ENCODE measurements around the gene SRD5A3. TPM values are rescaled to one million over a fixed set of nuclear protein-coding genes. Genes with fewer than 3 reads are reported as not detected.

Gene SRD5A3
- total and polyA plus RNA-seq, 10 of the 15 experiments (the other 5 are each of a cell fraction or from before 2014, with no cell fraction given) = 1.6 to 20.4 (median 6.1) TPM

- TF ChIP-seq CUX1 (IDR thresholded peaks at IDR 0.05; ENCODE audit: insufficient replicate concordance, low read depth, low read length) (peak; percentile 31), SMAD1 (IDR thresholded peaks at IDR 0.05; ENCODE audit: low read depth, partially characterized antibody) (no peak), SMARCA5 (IDR thresholded peaks at IDR 0.05) (peak; percentile 46; the same call in 1 of the 2 replicates), MAX (IDR thresholded peaks at IDR 0.05; ENCODE audit: low read depth, low read length) (no peak), STAT1 (conservative IDR thresholded peaks at IDR 0.05) (no peak), KLF5 (IDR thresholded peaks at IDR 0.05; ENCODE audit: partially characterized antibody) (peak; percentile 24), SMC3 (IDR thresholded peaks at IDR 0.05; ENCODE audit: borderline replicate concordance, low read length) (peak; percentile 60; the same call in 1 of the 2 replicates), MTA3 (IDR thresholded peaks at IDR 0.05; ENCODE audit: borderline replicate concordance, low read length) (no peak), DPF2 (IDR thresholded peaks at IDR 0.05) (0 out of 2 replicates have a peak, but pooled peaks have one; percentile 18), EGR1 (IDR thresholded peaks at IDR 0.05; ENCODE audit: borderline replicate concordance in 1 of 2, low read depth in 2 of 2, low read length in 2 of 2) (no peak), ZNF622 (IDR thresholded peaks at IDR 0.05) (no peak), EP300 (IDR thresholded peaks at IDR 0.05; ENCODE audit: borderline replicate concordance in 1 of 2, control insufficient read depth in 1 of 2, low read depth in 2 of 2, low read length in 2 of 2) (no peak), YBX1 (IDR thresholded peaks at IDR 0.05) (no peak), RUNX3 (IDR thresholded peaks at IDR 0.05; ENCODE audit: low read length) (peak; percentile 35; the same call in 1 of the 2 replicates), YY1 (IDR thresholded peaks at IDR 0.05; ENCODE audit: low read depth, low read length) (peak; percentile 88)
- TF ChIP-seq, protein P1, sequence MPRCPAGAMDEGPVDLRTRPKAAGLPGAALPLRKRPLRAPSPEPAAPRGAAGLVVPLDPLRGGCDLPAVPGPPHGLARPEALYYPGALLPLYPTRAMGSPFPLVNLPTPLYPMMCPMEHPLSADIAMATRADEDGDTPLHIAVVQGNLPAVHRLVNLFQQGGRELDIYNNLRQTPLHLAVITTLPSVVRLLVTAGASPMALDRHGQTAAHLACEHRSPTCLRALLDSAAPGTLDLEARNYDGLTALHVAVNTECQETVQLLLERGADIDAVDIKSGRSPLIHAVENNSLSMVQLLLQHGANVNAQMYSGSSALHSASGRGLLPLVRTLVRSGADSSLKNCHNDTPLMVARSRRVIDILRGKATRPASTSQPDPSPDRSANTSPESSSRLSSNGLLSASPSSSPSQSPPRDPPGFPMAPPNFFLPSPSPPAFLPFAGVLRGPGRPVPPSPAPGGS (IDR thresholded peaks at IDR 0.05; ENCODE audit: borderline replicate concordance, insufficient read depth, low read depth, low read length, poor library complexity, severe bottlenecking) = no peak
Measured at GRCh38 chr4:55409468-55410171, 63.6 kb downstream of the SRD5A3 start (continued).

Data from GM12878 (cell line).